Brain microvascular endothelial cell (primary cell): ENCODE measurements around the gene SLC4A11.

Source experiments
- DNase-seq: peaks from one replicate; pipeline ENCODE4 v3.0.0-alpha.2; 2020
- H3K27ac ChIP-seq: fragments of 250-450 bp; sonication (Bioruptor Pico); 2 replicates; pipeline ENCODE4 v1.5.1; 2020; ENCODE audit warnings: mild to moderate bottlenecking, moderate library complexity
- H3K27me3 ChIP-seq: fragments of 250-450 bp; sonication (Bioruptor Pico); replicated peaks from 2 replicates; pipeline ENCODE4 v1.5.1; 2020; ENCODE audit warnings: mild to moderate bottlenecking
- H3K36me3 ChIP-seq: fragments of 250-450 bp; sonication (Bioruptor Pico); replicated peaks from 2 replicates; pipeline ENCODE4 v1.5.1; 2020; ENCODE audit warnings: mild to moderate bottlenecking
- H3K4me3 ChIP-seq: 2 replicates; pipeline ENCODE4 v1.5.1; 2011; ENCODE audit warnings: low read depth, mild to moderate bottlenecking, control low read depth, low read length, moderate library complexity
- in situ Hi-C: cut with HindIII; loops from 2 replicates; pipeline ENCODE4 v1.10.0; 2017; ENCODE audit warnings: low sequenced_read_pairs, low pct_ligation_motif_present
- TF ChIP-seq, protein P1 (sequence below): IDR thresholded peaks from 2 replicates; pipeline ENCODE4 v1.5.1; 2011; ENCODE audit warnings: low read depth, mild to moderate bottlenecking, moderate library complexity, low read length, control low read depth, inconsistent platforms; ENCODE audit errors: missing control alignments

SLC4A11 gene

DNA sequence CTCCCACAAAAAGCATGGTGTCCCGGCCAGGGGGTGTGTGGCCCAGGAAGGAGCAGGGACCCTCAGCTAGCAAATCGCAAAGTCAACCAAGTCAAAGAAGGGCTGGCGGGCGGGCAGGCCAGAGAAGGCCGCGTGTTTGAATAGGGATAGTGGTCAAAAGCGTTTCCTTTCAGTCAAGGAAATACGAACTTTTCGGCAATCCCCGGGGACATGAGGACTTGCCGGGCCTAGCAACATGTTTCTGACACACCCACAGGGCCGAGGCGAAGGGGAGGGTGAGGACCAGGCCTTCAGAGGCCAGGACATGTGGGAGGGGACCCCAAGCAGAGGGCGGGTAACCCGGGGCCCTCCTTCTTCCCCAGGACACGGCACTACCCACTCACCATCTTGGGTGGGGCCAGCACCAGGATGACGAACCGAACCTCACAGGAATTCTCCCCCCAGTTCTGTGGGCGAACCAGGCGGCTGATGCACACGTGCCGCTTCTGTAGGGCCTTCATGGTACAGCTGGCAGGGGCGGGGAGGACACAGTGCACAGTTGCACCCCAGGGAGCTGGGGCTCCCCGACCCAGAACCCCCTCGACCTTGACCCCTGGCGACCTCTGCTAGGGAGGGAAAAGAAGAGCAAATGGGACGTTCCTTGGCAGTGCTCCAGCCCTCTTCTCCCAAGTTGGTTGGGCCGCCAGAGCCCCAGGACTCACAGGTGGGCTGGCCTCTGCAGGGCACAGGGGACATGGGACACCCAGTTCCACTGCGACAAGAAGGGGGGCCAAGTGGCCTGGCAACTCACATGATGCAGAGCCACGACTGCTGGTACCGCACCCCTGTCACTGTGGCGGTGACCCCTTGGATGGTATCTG is 5.6 kb downstream of the SLC4A11 start:
- no peak for DNase-seq
- TF ChIP-seq, protein P1, sequence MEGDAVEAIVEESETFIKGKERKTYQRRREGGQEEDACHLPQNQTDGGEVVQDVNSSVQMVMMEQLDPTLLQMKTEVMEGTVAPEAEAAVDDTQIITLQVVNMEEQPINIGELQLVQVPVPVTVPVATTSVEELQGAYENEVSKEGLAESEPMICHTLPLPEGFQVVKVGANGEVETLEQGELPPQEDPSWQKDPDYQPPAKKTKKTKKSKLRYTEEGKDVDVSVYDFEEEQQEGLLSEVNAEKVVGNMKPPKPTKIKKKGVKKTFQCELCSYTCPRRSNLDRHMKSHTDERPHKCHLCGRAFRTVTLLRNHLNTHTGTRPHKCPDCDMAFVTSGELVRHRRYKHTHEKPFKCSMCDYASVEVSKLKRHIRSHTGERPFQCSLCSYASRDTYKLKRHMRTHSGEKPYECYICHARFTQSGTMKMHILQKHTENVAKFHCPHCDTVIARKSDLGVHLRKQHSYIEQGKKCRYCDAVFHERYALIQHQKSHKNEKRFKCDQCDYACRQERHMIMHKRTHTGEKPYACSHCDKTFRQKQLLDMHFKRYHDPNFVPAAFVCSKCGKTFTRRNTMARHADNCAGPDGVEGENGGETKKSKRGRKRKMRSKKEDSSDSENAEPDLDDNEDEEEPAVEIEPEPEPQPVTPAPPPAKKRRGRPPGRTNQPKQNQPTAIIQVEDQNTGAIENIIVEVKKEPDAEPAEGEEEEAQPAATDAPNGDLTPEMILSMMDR: no peak
- no peaks in the 10 kb centered on the region for H3K36me3 ChIP-seq

DNA sequence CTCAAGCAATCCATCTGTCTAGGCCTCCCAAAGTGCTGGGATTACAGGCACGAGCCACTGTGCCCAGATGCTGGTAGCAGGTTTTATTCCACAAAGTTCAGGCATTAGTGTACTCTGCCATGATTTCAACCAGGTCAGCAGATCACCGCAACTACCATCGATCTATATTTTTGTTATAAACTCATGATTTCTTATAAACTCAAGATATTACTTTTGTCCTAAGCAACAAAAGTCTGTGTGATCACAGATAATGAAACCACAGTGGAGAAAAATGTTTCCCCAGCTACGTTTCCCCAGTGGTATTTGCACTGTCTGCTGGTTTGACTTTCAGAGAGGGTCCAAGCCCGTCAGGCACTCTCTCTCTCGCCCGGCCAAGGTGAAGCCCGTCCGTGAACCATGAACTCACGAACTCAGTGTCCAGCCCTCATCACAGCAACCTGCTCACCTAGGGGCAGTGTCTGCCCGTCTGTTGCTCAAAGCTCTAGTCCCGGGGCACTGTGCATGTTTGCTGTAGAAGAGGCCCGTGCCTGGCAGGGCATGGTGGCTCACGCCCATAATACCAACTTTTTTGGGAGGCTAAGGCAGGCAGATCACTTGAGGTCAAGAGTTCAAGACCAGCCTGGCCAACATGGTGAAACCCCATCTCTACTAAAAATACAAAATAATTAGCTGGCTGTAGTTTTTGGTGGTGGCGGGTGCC is 7.0 kb downstream of the SLC4A11 start:
- TF ChIP-seq, protein P1: no peak
- Histone ChIP-seq H3K27me3 (no peaks in the 10 kb centered on the region), H3K36me3 (no peaks in the 10 kb centered on the region), H3K4me3 (no peak overlapping the region), H3K27ac (no peak overlapping the region)
- in situ Hi-C loops: no loop called here
- DNase-seq: no peak

More for the DNA sequence above, 5.6 kb downstream of the SLC4A11 start:
- Histone ChIP-seq H3K4me3 (no peak overlapping the region), H3K27ac (no peak overlapping the region), H3K27me3 (peaks cover 11% of the 10 kb centered on the region)
- in situ Hi-C loops: no loop called here

DNA sequence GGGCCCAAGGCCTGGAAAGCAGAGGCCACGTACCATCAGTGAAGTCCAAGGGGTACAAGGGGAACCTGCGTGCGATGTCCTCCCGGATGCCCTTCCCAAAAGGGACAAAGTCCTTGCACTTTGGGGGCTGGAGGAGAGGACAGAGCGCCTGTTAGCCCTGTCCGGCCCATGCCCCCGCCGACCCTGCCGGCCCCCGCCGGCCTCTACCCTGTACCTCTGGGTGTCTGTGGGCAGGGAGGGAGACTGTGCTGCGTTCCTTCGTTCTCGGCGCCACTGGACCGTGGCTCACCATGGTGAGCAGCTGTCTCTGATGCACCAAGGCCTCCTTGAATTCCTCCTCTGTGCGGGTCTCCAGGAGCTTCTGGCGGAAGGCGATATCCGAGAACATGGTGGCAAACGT is 7.9 kb downstream of the SLC4A11 start:
- DNase-seq: no peak
- H3K4me3 ChIP-seq: no peak overlapping the region
- H3K27me3 ChIP-seq: no peaks in the 10 kb centered on the region
- H3K27ac ChIP-seq: no peak overlapping the region
- no peaks in the 10 kb centered on the region for H3K36me3 ChIP-seq
- in situ Hi-C loops: no loop called here
- TF ChIP-seq, protein P1: no peak

DNA sequence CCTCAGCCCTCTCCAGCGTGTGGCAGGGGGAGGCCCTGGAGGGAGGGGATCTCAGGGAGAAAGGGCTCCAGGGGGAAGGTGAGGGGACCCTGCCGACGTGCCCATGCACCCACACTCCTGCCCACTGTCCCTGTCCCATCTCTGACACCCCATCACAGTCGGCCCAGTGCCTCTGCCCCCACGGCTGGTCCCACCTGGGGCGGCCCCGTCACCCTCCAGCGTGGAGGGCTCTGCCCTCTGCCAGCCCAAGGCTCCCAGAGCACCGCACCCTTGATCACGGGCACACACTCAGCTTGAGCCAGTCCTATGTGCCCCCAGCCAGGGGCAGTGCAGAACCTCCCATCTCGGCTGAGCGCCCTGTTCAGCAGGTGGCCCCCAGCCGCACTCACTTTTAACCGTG is 9.2 kb downstream of the SLC4A11 start:
- Histone ChIP-seq H3K27ac (no peak overlapping the region), H3K4me3 (no peak overlapping the region), H3K36me3 (no peaks in the 10 kb centered on the region), H3K27me3 (no peaks in the 10 kb centered on the region)
- in situ Hi-C loops: no loop called here
- TF ChIP-seq, protein P1: no peak
- no peak for DNase-seq

DNA sequence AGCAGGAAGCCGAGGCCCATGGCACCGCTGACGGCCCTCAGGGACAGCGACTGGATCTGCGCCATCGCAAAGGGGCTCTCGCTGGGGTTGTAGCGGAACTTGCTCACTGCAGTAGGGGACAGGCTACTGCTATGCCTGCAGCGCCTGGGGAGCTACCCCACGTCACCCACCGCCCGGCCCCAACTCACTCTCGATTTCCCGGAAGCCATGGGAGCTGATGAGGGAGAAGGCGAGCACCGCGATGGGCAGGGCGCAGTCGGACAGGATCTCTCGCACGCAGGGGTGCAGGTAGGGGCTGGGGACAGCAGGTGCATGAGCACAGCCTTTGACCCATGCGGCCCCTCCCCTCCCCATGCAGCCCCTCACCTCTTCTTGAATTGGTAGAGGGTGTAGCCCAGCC is 9.8 kb downstream of the SLC4A11 start:
- in situ Hi-C loops: no loop called here
- no peak for DNase-seq
- no peak overlapping the region for H3K27ac ChIP-seq
- no peaks in the 10 kb centered on the region for H3K36me3 ChIP-seq
- H3K27me3 ChIP-seq: no peaks in the 10 kb centered on the region
- TF ChIP-seq, protein P1: no peak
- no peak overlapping the region for H3K4me3 ChIP-seq
